Measurements from ENCODE around the gene BCAS4. TPM values are rescaled to one million over a fixed set of nuclear protein-coding genes. Genes with fewer than 3 reads are reported as not detected.

Gene BCAS4
- total RNA-seq, 4 donors from 2014 or later: 0.18 to 2.3 (median 0.54) TPM

DNA sequence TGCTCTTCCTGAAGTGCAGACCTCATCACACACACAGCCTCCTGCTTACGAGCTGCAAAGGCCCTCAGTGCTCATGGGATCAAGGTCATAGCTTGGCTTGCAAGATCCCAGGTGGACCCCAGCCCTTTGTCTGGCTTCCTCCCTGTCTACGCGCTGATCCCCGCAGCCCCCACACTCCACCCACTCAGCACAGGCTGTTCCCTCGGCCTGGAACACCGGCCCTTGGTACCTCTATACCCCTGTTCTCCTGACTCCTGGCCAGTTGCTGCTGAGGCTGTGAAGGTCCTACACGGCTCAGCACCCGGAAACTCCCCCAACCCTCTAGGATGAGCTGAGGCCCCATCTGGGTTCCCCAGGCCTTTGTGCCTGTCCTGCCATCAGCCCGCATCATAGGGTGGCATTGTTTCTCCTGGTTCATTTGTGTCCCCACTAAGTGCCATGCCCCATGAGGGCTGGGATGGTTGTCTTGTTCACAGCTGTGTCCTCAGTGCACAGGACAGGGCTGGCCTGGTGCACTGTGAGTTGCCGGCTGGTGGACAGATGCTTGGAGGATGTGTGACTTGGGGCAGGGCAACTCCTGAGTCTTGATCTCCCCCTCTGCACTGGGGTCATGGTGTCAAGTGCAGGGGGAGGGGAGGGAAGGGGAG, 79.4 kb downstream of the BCAS4 start:
- intact Hi-C loops (cut with DNase I): no loop called here
- H3K9me3 ChIP-seq: no peaks in the 10 kb centered on the region
- no peak for DNase-seq
- H3K36me3 ChIP-seq: peaks cover 0 to 14% (median 0%) of the 10 kb centered on the region in 3 donors
- TF ChIP-seq POLR2A (IDR thresholded peaks at IDR 0.05) (no peak), CTCF (IDR thresholded peaks at IDR 0.05) (no peak)
- H3K4me3 ChIP-seq: no peak overlapping the region
- WGBS, 2 donors: 89 to 92% methylated on average over 9 to 10 of the region's 10 CpGs
- no peaks in the 10 kb centered on the region for H3K27me3 ChIP-seq
- no peak overlapping the region for H3K27ac ChIP-seq
- H3K4me1 ChIP-seq: peaks cover 0 to 2% (median 0%) of the 10 kb centered on the region in 3 donors

DNA sequence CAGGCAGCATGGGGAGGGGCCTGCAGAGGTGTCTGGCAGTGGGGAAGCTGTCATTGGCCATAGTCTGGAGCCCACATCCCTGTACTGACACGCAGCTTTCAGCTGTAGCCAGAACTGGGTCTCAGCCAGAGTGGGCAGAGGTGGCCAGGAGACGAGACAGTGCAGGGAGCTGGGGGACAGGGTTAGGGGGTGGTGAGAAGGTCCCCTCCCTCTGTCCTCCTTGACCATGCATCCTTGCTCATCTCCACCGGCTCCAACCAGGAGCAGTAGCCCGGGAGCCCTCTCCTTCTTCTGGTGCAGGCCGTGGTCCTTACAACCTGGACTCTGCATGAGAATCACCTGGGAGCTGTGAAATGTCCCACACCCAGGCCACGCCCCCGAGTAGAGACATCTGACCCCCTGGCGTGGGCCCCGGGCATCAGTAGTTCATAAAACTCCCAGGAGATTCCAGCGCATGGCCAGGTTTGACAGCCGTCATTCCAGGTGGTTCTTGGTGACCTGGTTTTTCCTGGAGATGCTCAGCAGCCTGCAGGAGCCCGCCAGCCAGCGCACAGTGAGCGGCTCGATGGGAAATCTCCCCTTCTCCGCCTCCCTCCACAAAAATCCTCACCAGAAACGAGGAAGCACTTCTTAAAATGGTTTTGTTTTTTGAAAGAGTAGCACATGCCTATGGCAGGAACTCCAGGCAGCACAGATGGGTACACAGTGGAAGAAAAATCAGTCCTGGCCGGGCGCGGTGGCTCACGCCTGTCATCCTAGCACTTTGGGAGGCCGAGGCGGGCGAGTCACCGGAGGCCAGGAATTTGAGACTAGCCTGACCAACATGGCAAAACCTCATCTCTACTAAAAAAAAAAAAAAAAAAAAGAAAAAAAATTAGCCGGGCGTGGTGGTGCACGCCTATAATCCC, 80.2 kb downstream of the BCAS4 start:
- H3K36me3 ChIP-seq: peaks cover 0 to 14% (median 0%) of the 10 kb centered on the region in 3 donors
- no peak overlapping the region for H3K27ac ChIP-seq
- intact Hi-C loops (cut with DNase I): no loop called here
- no peaks in the 10 kb centered on the region for H3K27me3 ChIP-seq
- no peak for TF ChIP-seq POLR2A (IDR thresholded peaks at IDR 0.05)
- no peak for TF ChIP-seq CTCF (IDR thresholded peaks at IDR 0.05)
- DNase-seq: no peak
- WGBS, 2 donors: 89% methylated on average over 8 to 14 of the region's 28 CpGs
- H3K4me1 ChIP-seq: no peaks in the 10 kb centered on the region
- H3K9me3 ChIP-seq: no peaks in the 10 kb centered on the region
- H3K4me3 ChIP-seq: no peak overlapping the region

- Histone ChIP-seq H3K27ac (no peak overlapping the region), H3K4me1 (no peaks in the 10 kb centered on the region), H3K9me3 (no peaks in the 10 kb centered on the region), H3K36me3 (peaks cover 0 to 14% (median 0%) of the 10 kb centered on the region in 3 donors), H3K27me3 (no peaks in the 10 kb centered on the region), H3K4me3 (no peak overlapping the region)
- intact Hi-C loops (cut with DNase I): no loop called here
- DNase-seq: no peak
- TF ChIP-seq POLR2A (IDR thresholded peaks at IDR 0.05): no peak
- no peak for TF ChIP-seq CTCF (IDR thresholded peaks at IDR 0.05)
- 93 to 96% methylated on average over 12 to 18 of the region's 19 CpGs for WGBS, 2 donors
Observed at GRCh38 chr20:50876063-50876685, 81.3 kb downstream of the BCAS4 start.

GRCh38 chr20:50876816-50877215, 82.0 kb downstream of the BCAS4 start:
- WGBS, 2 donors: 84 to 88% methylated on average over 4 to 7 of the region's 7 CpGs
- H3K27ac ChIP-seq: no peak overlapping the region
- H3K9me3 ChIP-seq: no peaks in the 10 kb centered on the region
- H3K36me3 ChIP-seq: peaks cover 0 to 14% (median 0%) of the 10 kb centered on the region in 3 donors
- H3K4me3 ChIP-seq: no peak overlapping the region
- H3K27me3 ChIP-seq: no peaks in the 10 kb centered on the region
- DNase-seq: no peak
- no peak for TF ChIP-seq POLR2A (IDR thresholded peaks at IDR 0.05)
- TF ChIP-seq CTCF (IDR thresholded peaks at IDR 0.05): no peak
- intact Hi-C loops (cut with DNase I): no loop called here
- no peaks in the 10 kb centered on the region for H3K4me1 ChIP-seq

Measured in esophagus squamous epithelium (tissue), 5 donors.